HS-5 (cell line): Measurements from ENCODE around the gene EEIG1.
A peak's percentile ranks its signal among the peaks of the same experiment; 100 is the strongest.

Experiments used
- DNase-seq: peaks from one replicate; pipeline ENCODE4 v3.0.0-alpha.2; 2012; ENCODE audit warnings: low read depth

EEIG1 gene

DNA sequence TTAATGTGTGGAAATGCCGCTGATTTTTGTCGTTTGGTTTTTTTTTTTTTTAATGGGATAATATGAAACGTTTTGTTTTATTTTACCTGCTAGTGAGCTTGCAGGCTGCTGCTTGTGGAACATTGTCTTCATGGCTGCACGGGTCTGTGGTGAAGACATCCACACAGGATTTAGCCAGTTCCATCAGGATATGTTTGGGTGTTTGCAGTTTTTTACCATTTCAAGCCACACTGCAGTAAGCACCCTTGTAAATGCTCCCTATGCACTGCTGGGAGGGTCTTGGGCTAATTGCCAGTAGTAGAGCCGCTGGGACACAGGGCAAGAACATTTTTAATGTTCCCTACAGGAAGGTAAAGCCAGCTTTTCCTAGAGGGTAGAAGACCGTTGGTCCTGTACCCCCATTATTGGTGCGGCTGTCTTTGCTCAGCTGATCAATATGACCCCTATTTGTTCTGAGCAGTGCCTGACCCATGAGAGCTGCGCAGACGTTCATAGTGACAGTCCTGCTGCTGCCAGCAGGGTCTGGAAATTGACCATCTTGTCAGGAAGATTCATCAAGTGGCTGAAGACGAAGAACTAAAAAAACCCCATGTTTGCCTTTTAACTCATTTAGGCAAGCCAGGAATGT lies 20.5 kb upstream of the EEIG1 start:
- DNase-seq: no peak

DNA sequence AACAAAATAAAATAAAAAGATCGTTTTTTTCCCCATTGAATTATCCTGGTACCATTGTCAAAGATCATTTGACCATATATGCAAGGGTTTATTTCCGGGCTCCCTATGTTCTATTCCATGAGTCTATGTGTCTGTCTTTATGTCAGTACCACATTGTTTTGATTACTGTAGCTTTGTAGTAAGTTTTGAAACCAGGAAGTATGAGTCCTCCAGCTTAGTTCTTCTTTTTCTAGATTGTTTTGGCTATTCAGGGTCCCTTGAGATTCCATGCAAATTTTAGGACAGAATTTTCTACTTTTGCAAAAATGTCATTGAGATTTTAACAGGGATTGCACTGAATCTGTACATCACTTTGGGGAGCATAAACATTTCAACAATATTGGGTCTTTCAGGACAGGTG lies 18.7 kb upstream of the EEIG1 start:
- DNase-seq: no peak

DNA sequence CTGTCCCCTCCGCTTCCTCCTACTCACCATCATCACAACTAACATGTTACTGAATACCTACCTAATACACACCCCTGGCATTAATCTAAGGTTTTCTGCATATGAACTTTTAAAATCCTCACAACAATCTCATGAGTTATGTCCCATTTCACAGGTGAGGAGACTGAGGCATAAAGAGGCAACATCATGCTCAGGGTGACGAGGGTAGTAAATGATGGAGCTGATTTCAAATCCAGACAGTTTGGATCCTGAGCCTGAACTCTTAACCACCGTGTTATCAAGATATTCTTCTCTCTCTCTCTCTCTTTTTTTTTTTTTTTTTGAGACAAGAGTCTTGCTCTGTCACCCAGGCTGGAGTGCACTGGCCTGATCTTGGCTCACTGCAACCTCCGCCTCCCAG lies 12.9 kb upstream of the EEIG1 start:
- DNase-seq: no peak

DNA sequence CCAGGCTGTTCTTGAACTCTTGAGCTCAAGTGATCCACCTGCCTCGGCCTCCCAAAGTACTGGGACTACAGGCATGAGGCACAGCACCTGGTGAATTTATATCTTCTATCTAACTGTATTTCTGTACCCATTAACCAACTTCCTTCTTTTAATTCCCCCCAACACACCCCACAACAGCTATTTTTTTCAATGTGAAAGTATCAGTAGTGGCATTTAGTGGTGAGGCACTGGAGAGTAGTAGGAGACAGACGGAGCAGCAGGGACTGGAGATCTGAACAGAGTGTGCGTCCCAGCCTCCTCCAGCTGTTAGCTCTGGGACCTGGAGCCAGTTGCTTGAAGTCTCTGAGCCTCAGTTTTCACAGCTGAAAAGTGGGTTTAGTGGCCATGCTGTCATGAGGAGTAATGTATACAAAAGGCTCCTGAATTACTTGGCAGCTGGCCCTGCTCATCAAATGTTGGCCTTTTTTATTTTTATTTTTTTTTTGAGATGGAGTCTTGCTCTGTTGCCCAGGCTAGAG lies 11.0 kb upstream of the EEIG1 start:
- DNase-seq: no peak

DNA sequence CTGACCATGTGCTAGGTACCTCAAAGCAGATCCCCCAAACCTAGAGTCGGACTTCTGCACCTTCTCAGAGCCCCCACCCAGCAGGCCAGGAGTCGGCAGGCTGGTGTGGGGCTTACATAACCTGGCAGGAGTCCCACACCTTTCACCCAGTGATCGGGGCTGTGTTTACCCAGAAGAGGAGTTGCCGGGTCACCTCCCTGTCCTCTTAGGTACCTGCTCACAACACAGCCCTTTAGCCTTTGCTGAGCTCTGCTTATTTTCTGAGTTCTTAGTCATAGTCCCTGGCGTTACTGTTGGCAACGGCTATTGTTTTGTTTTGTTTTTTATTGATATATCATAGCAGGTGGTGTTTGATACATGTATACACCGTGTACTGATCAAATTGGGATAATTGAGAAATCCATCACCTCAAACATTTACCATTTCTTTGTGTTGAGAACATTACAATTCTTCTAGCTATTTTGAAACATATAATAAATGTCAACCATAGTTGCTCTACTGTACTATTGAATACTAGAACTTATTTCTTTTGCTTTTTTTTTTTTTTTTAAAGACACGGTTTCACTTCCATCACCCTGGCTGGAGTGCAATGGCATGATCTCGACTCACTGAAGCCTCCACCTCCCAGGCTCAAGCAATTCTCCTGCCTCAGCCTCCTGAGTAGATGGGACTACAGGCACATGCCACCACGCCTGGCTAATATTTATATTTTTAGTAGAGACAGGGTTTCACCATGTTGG lies 10.4 kb upstream of the EEIG1 start:
- DNase-seq: no peak

DNA sequence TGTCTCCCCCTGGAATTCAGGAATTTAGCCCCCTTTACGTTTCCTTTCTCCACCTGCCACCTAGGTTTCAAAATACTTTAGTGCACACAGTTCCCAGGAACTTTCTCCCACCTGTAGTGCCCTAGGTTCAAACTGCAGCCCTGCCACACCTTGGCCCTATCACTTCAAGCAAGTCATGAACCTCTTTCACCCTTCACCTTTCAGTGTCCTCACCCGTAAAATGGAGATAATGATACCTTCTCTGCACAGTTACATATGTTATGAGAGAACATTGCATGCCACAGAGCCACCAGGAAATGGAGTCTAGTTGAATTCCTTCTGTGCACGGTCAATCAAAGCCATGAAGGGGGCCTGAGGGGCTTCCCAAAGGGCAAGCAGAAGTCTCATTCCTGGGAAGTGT lies 9.8 kb upstream of the EEIG1 start:
- DNase-seq: no peak

DNA sequence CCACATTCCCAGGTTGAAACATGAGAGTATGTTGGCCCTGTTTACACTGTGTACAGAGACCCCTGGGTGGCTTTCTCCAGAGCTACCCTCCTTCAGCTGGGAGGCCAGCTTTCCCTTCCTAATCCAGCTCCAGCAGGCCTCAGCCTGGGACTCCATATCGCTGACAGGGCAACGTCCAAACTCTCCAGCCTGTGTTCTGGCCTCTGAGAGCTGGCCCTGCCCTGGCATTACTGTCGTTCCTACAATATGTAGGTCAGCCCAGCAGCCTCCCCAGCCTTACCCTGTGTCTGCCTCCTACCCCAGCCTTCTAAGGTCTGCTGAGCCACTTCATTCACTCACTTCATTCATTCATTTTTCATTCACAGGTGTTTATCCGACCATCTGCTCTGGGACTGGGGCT lies 8.3 kb upstream of the EEIG1 start:
- DNase-seq: no peak

DNA sequence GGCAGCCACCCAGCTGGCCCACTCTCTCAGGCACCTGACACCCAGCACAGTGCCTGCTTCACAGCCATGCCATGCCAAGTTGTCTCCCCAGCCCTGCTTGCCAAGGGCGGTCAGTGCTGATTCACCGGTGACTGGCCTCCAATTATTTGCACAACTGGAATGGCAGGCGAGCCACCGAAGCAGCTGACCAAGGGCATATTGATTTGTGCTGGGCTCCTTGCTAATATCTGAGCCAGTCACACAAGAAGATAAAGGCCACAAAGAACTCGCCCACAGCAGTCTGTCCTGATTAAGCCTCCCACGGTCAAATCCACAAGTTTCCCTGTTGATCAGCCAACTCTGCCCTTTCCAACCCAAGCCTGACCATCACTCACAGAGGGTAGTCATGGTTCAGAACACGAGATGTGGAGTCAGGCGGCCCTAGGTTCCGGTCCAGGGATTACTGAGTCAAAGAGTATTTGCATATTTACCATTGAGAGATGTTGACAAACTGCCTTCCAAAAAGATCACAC lies 6.4 kb upstream of the EEIG1 start:
- DNase-seq: peak; percentile 44

DNA sequence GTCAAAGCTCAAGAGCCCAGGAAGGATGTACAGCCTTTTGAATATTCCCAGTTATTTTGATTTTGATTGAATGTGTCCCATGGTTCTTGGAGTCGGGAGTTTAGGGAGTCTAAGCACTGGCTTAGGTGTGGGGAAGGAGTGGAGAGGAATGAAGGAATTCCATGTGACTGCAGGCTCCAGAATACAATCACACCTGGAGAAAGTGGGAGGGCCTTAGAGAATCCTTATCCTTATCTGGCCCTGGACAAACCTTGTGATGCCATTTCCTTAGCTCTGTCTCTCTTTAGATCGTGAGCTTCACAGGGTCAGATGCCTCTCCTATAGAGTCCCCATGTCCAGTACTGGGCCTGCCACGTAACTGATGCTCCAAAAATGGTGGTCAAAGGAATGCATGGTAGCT lies 4.2 kb upstream of the EEIG1 start:
- DNase-seq: no peak

DNA sequence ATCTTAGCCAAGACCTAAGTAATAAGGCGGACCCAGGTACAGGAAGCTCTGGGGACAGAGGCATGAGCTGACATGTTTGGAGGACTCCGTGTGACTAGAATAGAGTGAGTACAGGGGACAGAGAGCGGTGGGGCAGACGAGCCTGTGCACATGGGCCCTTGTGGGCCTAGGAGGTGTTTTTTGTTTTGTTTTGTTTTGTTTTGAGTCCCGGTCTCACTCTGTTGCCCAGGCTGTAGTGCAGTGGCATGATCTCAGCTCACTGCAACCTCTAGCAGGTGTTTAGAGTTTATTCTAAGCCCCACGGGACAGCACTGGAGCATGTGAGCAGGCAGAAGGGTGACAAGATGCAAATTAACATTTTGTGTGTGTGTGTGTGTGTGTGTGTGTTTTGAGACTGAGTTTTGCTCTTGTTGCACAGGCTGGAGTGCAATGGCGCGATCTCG lies 3.1 kb upstream of the EEIG1 start:
- no peak for DNase-seq

DNA sequence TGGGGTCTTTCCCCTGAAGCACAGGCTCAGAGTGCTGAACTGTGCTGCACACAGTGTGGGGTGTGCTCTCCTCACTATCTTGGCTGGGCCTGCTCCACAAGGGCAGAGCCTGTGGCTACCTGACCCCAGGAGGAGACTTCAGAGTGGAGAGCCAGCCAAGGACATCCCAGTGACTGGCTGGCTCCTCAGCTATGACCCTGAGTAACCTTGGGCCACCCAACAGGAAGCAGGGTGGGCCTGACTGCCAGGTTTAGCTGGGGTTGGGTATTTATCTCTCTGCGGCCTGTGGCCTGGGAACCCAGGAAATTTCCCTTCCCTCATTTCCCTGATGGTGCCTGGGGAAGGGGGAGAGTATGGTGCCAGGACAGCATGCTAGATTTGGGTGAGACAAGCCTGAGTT lies 2.1 kb upstream of the EEIG1 start:
- DNase-seq: no peak

DNA sequence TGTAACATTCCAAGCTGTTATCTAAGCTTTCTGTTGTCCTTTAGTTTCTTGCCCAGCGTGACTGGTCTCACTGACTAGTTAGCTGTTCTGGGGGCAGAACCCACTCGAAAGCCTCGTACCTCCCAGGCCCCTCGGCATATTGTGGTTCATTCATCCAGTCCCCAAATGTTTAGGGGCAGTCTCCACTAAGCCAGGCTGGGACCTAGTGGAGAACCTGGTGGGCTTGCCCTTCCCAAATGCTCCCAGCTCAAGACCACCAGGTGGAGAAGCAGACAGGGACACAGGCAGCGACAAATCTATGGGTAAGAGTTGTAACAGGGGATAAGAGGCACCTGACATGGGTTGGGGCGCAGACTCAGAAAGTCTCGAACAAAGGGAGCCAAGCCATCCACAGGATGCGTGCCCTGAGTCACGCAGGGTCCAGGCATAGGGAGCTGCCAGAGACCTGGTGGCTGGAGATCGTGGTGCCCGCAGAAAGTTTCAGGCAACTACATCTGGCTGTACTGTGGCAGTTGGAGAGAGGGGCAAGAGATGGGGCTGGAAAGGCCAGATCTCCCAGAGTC lies 851 bp upstream of the EEIG1 start:
- DNase-seq: no peak

DNA sequence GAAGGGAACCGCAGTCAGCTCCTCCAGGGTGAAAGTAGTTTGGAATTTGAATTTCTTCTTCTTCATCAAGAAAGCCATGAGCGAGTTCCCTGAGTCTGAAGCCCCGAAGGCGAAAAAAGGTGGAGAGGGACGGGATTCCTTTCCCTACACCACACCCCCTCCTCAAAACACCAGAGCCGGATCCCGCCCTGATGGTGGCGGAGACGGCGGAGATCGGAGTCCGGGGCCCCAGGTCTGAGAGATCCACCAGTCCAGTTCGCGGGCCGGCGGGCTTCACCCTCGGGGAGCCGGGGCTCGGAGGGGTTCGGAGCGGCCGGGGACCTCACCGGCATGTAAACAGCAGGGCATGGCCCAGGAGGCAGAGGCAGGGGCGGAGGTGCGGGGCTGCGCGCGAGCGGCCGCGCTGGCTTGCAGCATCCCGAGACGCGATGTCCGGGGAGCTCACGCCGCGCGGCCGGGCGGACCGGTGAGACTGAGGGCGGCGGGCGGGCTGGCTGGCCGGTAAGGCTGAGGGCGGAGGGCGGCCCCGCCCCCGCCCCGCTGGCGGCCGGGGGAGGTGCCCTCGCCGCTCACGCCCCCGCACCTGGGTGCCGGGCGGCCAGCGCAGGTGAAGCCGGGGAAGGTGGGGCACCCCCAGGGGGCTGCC lies 606 bp downstream of the EEIG1 start:
- no peak for DNase-seq

DNA sequence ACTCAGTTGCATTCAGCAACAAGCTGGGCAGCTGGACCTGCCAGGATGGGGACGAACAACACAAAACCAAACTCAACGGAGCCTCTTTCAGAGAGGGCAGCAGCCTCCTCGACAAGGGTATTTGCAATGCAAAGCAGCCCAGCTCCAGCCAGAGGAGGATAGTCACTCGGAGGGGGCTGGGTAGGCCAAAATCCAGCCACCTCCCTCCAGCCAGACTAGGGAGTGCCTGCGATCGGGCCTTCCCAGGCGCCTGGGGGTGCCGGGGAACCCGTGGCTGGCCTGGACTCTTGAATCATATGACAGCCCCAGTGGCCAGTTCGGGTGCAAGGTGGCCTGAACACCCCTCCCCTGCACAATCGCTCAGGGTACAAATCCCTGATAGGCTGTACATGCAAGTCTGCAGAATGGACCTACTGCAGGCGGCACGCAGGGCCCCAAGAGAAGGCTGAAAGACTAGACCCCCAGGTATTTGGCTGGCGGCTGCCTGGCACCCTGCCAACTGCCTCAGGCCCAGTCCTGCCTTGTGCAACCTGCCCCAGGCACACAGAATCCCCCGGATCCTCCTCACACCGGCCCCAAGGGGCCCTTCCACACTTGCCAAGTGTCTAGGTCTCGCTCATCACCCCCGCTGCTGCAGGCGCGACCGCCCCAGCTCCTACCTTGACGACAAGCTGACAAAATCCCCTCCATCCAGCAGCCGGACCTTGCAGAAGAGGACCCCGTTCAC lies 1.3 kb downstream of the EEIG1 start:
- no peak for DNase-seq

DNA sequence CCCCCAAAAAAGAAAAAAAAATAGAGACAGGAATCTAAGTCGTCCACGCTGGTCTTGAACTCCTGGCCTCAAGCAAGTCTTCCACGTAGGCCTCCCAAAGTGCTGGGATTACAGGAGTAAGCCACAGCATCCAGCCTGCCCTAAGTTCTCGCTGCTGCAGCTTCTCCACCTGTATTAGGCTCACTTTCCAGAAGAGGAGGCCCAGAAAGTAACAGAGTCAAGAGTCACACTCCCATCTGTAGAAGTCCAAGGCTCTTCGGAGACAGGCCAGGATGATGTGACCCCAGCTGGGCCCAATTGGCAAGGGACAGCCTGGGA lies 1.8 kb downstream of the EEIG1 start:
- DNase-seq: no peak

DNA sequence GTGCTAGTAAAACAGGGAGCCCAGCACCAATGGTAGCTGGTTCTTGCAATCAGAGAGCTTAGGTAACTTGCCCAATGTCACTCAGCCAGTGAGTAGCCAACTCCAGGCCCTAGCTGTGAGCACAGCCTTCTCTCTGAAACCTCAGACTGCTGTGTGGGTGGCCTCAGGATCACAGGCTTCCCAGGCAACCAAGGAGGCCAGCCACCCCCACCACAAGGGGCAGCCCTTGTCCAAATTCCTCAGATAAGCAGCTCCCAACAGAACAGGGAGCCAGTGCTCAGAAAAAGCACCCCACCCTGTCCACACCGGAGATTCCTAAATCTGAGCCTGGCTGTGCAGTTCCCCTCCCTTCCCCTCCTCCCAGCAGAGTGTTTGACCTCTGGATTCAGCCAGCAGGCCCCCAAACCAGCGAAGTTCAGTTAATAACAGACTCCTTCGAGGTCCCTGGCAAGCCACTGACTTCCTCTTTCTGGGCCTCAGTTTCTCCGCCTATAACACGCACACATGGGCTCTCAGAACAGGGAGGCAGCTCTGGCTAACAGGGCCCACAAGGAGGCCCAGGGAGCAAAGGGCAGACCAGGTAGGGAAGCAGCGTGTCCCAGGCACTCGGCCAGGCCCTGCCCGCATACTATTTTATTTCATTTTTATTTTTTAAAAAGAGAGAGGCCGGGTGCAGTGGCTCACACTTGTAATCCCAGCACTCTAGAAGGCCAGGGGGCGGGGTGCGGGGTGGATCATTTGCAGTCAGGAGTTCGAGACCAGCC lies 2.7 kb downstream of the EEIG1 start:
- DNase-seq: no peak

DNA sequence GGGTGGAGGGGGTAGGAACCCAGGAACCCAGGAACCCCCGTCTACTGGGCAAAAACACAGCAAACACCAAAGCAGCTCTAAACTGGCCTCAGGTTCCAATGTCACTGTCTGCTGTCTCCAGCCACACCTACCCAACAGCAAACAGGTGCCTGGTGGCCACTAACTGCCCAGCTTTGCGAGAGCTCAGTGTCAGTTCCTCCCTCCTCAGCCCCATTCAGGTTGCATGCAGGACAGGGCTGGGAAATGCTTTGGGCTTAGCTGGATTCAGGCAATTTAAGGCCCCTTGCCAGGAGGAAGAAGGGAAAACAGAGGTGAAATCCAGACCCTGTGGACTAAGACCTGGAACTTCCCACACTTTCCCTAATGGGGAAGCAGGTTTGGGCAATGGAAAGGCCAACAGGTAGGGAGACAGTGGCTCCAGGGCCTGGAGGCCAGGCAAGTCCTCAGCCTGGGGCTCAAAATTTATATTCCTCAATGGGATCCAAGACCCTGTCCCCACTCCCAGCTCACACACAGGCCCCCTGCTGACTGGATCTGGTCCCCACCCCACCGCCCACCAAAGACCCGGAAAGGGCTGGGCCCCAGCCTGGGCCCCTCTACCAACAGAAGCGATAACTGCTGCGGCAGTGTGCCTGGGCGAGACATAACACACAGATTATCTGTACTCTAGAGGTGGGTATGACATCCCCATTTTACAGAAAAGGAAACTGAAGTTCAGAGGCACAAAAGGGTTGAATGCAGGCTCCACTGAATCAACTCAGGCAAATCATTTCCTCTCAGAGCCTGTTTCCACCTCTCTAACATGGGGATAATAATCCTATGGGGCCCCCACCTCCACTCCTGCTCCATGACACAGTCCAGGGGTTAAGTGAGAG lies 3.5 kb downstream of the EEIG1 start:
- DNase-seq: no peak

DNA sequence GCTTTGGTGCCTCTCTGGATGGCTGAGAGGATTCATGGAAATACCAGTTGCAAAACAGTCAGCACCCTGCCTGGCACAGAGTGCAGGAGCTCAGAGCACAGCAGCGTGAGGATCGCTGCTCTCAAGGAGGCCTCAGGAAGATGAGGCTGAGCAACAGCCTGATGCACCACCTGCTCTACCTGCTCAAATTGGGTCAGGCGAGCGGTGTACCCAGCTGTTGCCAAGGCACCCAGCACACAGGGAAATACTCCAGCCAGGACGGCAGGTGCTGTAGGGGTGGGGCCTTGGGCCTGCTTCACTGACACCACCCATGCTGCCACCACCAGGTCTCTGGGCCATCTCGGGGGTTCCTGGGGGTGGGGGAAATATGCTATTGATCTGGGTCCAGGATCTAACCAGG lies 4.3 kb downstream of the EEIG1 start:
- no peak for DNase-seq

DNA sequence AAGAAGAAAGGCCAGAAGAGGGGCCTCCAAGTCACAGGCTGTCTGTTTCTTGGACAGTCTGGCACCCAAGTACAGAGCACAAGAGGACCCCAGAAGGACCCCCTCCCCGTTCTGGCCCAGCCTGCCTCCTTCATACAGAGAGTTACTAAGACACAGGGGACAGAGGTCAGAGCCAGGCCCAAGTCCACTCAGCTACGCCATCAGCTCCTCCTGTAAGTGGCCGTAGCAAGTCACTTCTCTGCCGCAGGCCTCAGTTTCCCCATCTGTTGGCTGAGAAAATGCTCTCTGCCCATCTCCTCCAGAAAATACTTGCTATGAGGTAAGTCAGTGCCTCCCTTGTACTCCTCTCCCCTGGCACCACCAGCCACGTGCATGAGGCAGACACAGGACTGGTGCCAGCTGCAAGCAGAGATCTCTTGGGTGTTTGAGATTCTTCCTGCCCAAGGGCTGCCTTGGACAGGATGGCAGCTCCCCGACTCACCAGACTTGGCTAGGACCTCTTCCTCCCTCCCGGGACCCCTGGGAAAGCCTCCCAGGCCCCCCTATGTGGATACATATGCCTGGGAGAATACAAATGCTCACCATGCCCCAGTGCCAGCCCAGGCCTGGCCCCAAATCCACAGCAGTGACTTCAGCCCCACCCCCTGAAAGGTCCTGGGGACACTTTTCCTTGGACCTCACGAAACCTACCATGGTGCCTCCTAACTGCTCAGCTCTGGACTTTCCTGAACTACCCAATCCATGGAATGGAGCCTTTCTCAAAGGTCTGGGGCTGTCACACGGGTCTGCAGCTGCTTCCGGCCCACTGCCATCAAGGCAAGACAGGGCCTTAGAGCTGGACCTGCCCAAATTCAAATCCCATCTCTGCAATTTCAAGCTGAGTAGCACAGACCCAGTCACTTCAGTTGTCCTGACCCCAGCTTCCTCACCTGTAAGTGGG lies 5.1 kb downstream of the EEIG1 start:
- no peak for DNase-seq
